ENCODE results near the gene INTS1.
"Not testable (repeated sequence)": the region's sequence is repeated elsewhere in the genome, so short reads cannot be mapped to it uniquely, and the experiment has no call there.

INTS1 gene

GRCh38 chr7:1531979-1532455 is 27.8 kb upstream of the INTS1 start:
- no peak for DNase-seq (ENCODE audit: low read depth, low spot score)

- no peak for DNase-seq (ENCODE audit: low read depth, low spot score)
Observed at GRCh38 chr7:1531263-1531978, 27.2 kb upstream of the INTS1 start.

GRCh38 chr7:1530946-1531262 is 26.7 kb upstream of the INTS1 start:
- DNase-seq (ENCODE audit: low read depth, low spot score): no peak

- DNase-seq (ENCODE audit: low read depth, low spot score): no peak
Observed at GRCh38 chr7:1529383-1530116, 25.4 kb upstream of the INTS1 start.

GRCh38 chr7:1526271-1526754 is 22.1 kb upstream of the INTS1 start:
- no peak for DNase-seq (ENCODE audit: low read depth, low spot score)

- no peak for DNase-seq (ENCODE audit: low read depth, low spot score)
Observed at GRCh38 chr7:1525409-1525808, 21.2 kb upstream of the INTS1 start.

- DNase-seq (ENCODE audit: low read depth, low spot score): no peak
Observed at GRCh38 chr7:1523844-1524243, 19.7 kb upstream of the INTS1 start.

GRCh38 chr7:1523208-1523607 is 19.0 kb upstream of the INTS1 start:
- no peak for DNase-seq (ENCODE audit: low read depth, low spot score)

- DNase-seq (ENCODE audit: low read depth, low spot score): no peak
Observed at GRCh38 chr7:1521456-1521855, 17.3 kb upstream of the INTS1 start.

GRCh38 chr7:1520539-1521234 is 16.5 kb upstream of the INTS1 start:
- DNase-seq (ENCODE audit: low read depth, low spot score): no peak

GRCh38 chr7:1519322-1519922 is 15.2 kb upstream of the INTS1 start:
- DNase-seq (ENCODE audit: low read depth, low spot score): not testable (repeated sequence)

GRCh38 chr7:1516586-1517251 is 12.5 kb upstream of the INTS1 start:
- no peak for DNase-seq (ENCODE audit: low read depth, low spot score)

- not testable (repeated sequence) for DNase-seq (ENCODE audit: low read depth, low spot score)
Observed at GRCh38 chr7:1515509-1515967, 11.3 kb upstream of the INTS1 start.

- no peak for DNase-seq (ENCODE audit: low read depth, low spot score)
Observed at GRCh38 chr7:1514995-1515401, 10.8 kb upstream of the INTS1 start.

- DNase-seq (ENCODE audit: low read depth, low spot score): no peak
Observed at GRCh38 chr7:1514407-1514806, 10.2 kb upstream of the INTS1 start.

GRCh38 chr7:1513657-1514095 is 9.5 kb upstream of the INTS1 start:
- DNase-seq (ENCODE audit: low read depth, low spot score): no peak

GRCh38 chr7:1512781-1513656 is 8.8 kb upstream of the INTS1 start:
- no peak for DNase-seq (ENCODE audit: low read depth, low spot score)

- no peak for DNase-seq (ENCODE audit: low read depth, low spot score)
Observed at GRCh38 chr7:1511444-1512422, 7.5 kb upstream of the INTS1 start.

GRCh38 chr7:1510780-1511154 is 6.6 kb upstream of the INTS1 start:
- no peak for DNase-seq (ENCODE audit: low read depth, low spot score)

All from iPS DF 19.7 (cell line).